ENCODE data around the gene TBX19.
A peak's percentile ranks its signal among the peaks of the same experiment; 100 is the strongest.

Gene TBX19

DNA sequence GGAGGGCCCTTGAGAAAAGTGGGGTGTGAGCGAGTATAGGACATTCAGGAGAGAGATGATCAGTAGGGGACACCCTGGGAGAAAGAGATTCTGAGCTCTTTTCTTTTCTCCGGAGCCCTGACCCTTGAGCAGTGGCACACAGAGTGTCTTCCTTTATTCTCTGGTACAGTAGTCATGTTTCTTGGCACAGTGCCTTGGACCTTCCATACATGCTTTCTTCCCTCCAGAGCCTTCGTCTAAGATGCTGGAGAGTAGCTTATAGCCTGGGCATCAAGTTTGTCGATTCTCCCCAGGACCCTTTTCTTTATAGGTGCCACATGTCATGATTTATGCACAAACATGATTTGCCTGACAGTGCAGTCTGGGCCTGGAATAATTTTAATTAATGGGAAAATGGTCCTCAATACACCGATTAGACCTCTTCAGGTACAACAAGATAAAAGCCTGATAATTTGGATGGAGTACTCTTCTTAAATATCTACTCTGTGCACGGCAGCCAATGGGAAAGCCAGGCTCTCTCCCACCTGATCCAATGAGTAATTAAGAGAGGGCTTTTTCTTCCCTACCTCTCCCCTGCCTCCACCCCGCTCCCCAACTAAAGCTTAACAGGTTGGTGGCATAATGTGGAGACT is at the start of gene TBX19:
TBX19 (plus strand) TSS at position 582 of the 632 bp plus-strand sequence. CDS start 214 bp downstream, outside the sequence.
- DNase-seq (ENCODE audit: low read depth): no peak

DNA sequence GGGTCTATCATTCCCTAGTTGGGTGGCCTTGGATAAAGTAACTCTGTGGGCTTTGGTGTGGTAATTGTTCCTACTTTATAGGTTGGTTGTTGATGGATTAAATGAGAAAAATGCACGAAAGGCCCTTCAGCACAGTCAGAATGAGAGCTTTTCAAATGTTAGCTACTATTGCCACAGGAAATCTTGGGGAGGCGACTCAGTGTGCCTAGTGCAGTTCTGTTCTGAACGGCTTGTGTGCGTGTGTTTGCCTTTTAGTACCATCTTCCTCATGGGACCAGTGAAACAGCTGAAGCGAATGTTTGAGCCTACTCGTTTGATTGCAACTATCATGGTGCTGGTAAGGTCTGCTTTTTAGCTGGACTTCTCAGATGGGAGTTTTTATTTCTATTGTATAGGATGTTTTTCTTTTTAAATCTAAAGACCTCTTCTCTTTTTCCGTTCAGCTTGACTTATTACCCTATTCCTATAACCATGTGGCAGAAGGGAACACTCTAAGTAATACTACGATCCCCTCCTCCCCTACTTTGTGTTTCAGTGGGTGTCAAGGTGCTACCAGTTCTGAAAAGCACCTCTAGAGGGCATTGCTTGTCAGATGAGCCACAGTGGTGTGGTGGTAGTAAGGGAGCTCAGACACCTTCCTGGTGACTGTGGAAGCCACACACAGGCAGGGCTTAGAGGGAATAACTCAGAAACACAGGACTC is 45.7 kb upstream of the TBX19 start:
- peak; percentile 32 for DNase-seq (ENCODE audit: low read depth)

DNA sequence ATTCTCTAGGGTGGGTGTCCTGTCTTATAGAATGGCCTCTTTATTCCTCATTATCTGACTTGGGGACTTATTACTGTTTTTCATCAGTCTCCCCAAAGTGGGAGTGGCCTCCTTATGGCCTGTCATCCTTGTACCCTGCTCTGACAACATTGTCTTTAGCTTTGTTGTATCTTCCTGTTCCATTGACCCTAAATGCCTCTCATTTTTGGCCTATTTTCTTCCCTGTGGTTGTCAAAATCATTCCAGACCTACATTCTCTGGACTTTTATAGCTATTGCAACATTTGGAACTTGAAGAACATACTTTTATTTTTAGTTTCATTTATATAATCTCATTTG is 45.2 kb upstream of the TBX19 start:
- no peak for DNase-seq (ENCODE audit: low read depth)

GRCh38 chr1:168235937-168236336 is 44.7 kb upstream of the TBX19 start:
- DNase-seq (ENCODE audit: low read depth): no peak

GRCh38 chr1:168236836-168237611 is 43.7 kb upstream of the TBX19 start:
- peak; percentile 27 for DNase-seq (ENCODE audit: low read depth)

DNA sequence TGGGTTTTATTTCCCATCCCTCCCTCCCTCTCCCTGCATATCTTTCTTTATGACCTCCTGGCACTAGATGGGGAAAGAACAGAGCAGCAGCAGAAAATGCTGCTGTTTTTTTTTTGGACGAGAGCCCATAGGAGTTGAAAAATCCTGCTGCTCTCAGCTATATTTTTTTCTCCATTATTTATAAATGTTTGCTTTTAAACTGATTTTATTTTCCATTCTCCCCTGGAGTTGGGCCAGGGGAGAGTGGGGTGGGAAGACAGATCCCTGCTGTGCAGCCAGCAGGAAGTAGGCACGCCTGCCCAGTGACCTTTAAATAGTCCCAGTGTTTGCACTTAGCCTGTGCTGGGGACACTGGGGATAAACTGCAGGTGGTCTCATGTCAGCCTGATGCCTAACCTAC is 37.5 kb upstream of the TBX19 start:
- no peak for DNase-seq (ENCODE audit: low read depth)

GRCh38 chr1:168243636-168244212 is 37.0 kb upstream of the TBX19 start:
- DNase-seq (ENCODE audit: low read depth): no peak

GRCh38 chr1:168245042-168245441 is 35.6 kb upstream of the TBX19 start:
- no peak for DNase-seq (ENCODE audit: low read depth)

GRCh38 chr1:168246506-168246905 is 34.2 kb upstream of the TBX19 start:
- no peak for DNase-seq (ENCODE audit: low read depth)

DNA sequence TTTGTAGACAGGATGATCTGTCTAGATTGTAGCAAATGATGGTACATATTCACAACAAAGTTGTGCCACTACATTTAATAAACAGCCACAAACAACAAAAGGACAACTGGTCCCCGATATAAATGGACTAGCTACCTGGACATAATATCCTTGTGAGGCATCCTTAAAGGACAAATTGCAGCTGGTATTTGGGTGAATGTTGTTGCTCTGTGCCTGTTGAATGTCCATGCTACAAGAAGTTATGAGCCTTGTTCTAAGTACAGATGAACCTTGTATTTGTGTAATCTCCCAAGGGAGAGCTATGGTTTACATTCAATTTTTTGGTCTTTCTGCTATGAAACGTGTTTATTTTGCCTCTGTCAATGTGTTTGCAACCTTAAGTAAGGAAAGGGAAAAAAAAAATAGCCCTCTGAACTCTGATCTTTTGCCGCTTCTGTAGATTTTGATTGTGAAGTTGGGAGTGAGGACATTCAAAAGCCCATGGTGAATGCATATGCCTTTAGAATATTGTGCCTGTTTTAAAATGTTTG is 28.4 kb upstream of the TBX19 start:
- DNase-seq (ENCODE audit: low read depth): no peak

GRCh38 chr1:168256164-168256563 is 24.5 kb upstream of the TBX19 start:
- DNase-seq (ENCODE audit: low read depth): no peak

DNA sequence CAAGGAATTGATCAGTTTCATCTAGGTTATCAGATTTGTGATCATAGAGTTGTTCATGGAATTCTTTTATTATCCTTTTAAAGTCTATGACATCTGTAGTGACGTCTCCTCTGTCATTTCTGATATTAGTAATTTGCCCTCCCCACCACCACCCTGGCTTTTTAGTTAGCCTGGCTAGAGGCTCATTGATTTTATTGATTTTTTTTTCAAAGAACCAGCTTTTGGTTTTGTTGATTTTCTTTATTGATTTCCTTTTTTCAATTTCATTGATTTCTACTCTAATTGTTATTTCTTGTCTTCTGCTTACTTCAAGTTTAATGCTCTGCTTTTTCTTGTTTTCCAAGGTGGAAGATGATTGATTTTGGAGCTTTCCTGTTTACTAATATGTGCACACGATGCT is 23.3 kb upstream of the TBX19 start:
- no peak for DNase-seq (ENCODE audit: low read depth)

DNA sequence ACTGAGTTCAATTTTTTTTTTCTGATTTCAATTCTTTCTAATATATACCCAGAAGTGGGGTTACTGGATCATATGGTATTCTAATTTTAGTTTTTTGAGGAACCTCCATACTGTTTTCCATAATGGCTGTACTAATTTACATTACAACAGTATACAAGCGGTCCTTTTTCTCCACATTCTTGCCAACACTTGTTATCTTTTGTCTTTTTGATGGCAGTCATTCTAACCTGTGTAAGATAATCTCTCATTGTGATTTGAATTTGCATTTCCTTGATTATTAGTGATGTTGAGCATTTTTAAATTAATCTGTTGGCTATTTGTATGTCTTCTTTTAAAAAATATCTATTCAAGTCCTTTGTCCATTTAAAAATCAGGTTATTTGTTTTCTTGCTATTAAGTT is 21.1 kb upstream of the TBX19 start:
- DNase-seq (ENCODE audit: low read depth): no peak

DNA sequence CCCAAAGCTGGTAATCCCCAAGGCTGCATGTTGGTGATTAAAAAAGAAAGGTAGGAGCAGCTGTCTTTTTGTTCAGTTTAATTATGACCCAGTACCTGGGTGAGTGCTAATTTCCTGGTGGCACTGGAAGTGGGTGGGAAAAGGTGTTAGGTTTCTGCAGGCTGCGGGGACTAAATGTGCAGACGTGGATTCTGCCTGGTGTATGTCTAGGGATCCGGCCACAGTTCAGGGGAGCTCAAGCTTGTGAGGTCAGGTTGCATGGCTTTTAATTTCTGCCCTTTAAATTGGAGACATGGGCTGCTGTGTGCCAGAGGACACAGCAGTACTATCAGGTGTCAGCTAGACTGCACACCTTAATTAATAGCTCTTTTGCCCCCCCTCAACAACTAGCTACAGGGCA is 20.3 kb upstream of the TBX19 start:
- DNase-seq (ENCODE audit: low read depth): no peak

DNA sequence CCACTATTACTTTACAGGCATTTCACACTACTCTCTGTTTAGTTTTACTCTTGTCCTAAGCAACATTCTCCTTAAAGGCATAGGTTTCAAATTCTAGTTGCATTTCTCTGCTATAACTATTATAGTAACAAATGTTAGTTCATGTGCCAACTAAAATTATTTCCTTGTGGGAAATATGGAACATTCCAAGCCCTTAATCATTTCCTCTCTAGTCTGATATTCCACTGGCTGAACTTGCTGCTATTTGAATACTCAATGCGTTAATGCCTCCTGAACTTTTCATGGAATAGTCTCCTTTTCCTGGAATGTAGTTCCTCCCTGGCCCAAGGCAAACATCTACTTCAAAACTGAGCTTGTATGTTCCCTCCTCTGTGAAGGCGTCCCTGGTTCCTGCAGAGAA is 19.3 kb upstream of the TBX19 start:
- DNase-seq (ENCODE audit: low read depth): no peak

- DNase-seq (ENCODE audit: low read depth): no peak
Measured at GRCh38 chr1:168263130-168263529, 17.5 kb upstream of the TBX19 start.

DNA sequence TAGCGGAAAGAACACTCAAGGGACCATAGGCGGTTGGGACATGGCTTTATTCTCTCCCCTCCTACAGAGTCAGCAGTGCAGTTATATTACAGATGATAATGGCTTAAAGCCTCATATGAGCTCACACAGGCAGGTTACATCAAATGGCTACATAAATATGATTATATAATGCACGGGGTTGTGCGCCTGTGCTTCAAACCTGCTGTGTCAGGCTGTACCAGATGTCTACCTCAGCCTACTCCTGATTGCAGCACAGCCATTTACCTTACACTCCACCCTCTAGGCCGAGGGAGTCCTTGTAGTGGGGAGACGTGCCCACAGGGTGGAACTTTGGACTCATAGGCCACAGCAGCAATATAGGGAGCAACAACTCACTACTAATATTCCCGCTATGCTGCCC is 16.4 kb upstream of the TBX19 start:
- DNase-seq (ENCODE audit: low read depth): no peak

- DNase-seq (ENCODE audit: low read depth): no peak
Measured at GRCh38 chr1:168265596-168265995, 15.1 kb upstream of the TBX19 start.

DNA sequence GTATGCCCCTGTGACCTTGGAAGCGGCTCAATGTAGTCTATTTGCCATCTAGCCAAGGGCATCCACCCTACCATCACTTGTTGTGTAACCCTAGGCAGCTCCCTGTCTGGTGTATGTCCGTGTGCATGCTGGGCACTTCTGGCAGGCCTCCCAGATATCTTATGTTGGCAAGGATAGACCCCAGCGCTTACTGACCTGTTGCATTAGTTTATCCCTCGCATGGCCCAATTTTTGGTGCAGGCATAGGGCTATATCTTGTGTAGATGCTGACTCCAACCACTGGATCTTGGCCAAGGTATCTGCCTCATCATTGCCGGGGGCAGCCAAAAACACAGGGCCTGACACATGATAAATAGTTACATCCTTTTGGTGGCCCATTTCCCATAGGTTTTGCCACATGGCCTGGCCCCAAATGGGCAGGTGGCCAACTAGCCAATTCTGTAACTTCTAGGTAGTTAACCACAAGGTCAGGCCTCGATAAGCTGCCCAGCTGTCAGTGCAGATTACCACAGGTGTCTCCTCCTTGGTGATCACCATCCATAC is 14.0 kb upstream of the TBX19 start:
- no peak for DNase-seq (ENCODE audit: low read depth)

- no peak for DNase-seq (ENCODE audit: low read depth)
Measured at GRCh38 chr1:168271636-168272035, 9.0 kb upstream of the TBX19 start.

DNA sequence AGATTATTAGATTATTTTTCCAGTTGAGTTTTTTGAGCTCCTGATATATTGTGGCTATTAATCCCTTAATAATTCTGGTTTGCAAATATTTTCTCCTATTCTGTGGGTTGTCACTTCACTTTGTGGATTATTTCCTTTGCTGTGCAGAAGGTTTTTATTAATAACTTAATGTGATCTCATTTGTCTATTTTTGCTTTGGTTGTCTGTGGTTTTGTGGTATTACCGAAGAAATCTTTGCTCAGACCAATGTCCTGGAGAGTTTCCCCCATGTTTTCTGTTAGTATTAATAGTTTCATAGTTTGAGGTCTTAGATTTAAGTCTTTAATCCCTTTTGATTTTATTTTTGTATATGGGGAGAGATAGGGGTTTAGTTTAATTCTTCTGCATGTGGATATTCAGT is 7.1 kb upstream of the TBX19 start:
- no peak for DNase-seq (ENCODE audit: low read depth)

- no peak for DNase-seq (ENCODE audit: low read depth)
Measured at GRCh38 chr1:168279253-168279652, 1.4 kb upstream of the TBX19 start.

All from activated T-cell treated with anti-CD3 and anti-CD28 coated beads for 48 hours (primary cell).